Trophoblast cell (in vitro differentiated cells and primary cell): ENCODE measurements around the gene DDX3X. TPM values are rescaled to one million over a fixed set of nuclear protein-coding genes. Genes with fewer than 3 reads are reported as not detected.
"Not testable (repeated sequence)": the region's sequence is repeated elsewhere in the genome, so short reads cannot be mapped to it uniquely, and the experiment has no call there.

ENCODE experiments used
- DNase-seq, 2 donors: peaks; one replicate each; pipeline ENCODE4 v3.0.0-alpha.2; 2016
- H2AFZ ChIP-seq: 2 replicates; pipeline ENCODE4 v1.6.1; 2013; ENCODE audit warnings: low read length, moderate library complexity, mild to moderate bottlenecking; ENCODE audit not compliant: insufficient read depth, poor library complexity
- H2AK5ac ChIP-seq: 2 replicates; pipeline ENCODE4 v1.6.1; 2013; ENCODE audit warnings: mild to moderate bottlenecking, low read length
- H2BK120ac ChIP-seq: 2 replicates; pipeline ENCODE4 v1.6.1; 2013; ENCODE audit warnings: low read length, mild to moderate bottlenecking, moderate library complexity; ENCODE audit not compliant: insufficient read depth, poor library complexity
- H2BK12ac ChIP-seq: 2 replicates; pipeline ENCODE4 v1.6.1; 2013; ENCODE audit warnings: mild to moderate bottlenecking, low read length, moderate library complexity
- H2BK5ac ChIP-seq: 2 replicates; pipeline ENCODE4 v1.6.1; 2013; ENCODE audit warnings: low read length, low read depth, moderate library complexity, mild to moderate bottlenecking; ENCODE audit not compliant: poor library complexity
- H3K14ac ChIP-seq: 2 replicates; pipeline ENCODE4 v1.6.1; 2013; ENCODE audit warnings: mild to moderate bottlenecking, low read length
- H3K18ac ChIP-seq: 2 replicates; pipeline ENCODE4 v1.6.1; 2013; ENCODE audit warnings: mild to moderate bottlenecking, low read length
- H3K23ac ChIP-seq: 2 replicates; pipeline ENCODE4 v1.6.1; 2013; ENCODE audit warnings: low read length
- H3K27ac ChIP-seq: 2 replicates; pipeline ENCODE4 v1.5.1; 2013; ENCODE audit warnings: low read depth, mild to moderate bottlenecking, inconsistent platforms, low read length, moderate library complexity
- H3K27me3 ChIP-seq: 2 replicates; pipeline ENCODE4 v1.6.1; 2013; ENCODE audit warnings: inconsistent platforms, mild to moderate bottlenecking, low read length, moderate library complexity; ENCODE audit not compliant: insufficient read depth
- H3K36me3 ChIP-seq, 2 experiments: 1 replicate in 1 of 2; 2 replicates in 1 of 2; pipeline ENCODE4 v1.6.1; 2013; ENCODE audit warnings: low read length in 2 of 2, mild to moderate bottlenecking in 2 of 2, moderate library complexity in 1 of 2; ENCODE audit not compliant: insufficient read depth in 2 of 2, control insufficient read depth in 1 of 2
- H3K4ac ChIP-seq: 2 replicates; pipeline ENCODE4 v1.6.1; 2013; ENCODE audit warnings: low read depth, mild to moderate bottlenecking, low read length, moderate library complexity
- H3K4me1 ChIP-seq, 2 experiments: 1 replicate in 1 of 2; 2 replicates in 1 of 2; pipeline ENCODE4 v1.6.1; 2013; ENCODE audit warnings: low read length in 2 of 2, mild to moderate bottlenecking in 2 of 2, moderate library complexity in 1 of 2; ENCODE audit not compliant: insufficient read depth in 2 of 2, control insufficient read depth in 1 of 2
- H3K4me2 ChIP-seq: 2 replicates; pipeline ENCODE4 v1.6.1; 2013; ENCODE audit warnings: inconsistent platforms, mild to moderate bottlenecking, low read length, moderate library complexity
- H3K4me3 ChIP-seq: 2 replicates; pipeline ENCODE4 v1.5.1; 2013; ENCODE audit warnings: mild to moderate bottlenecking, low read depth, low read length, inconsistent platforms
- H3K79me1 ChIP-seq: one replicate; pipeline ENCODE4 v1.6.1; 2013; ENCODE audit warnings: low read length
- H3K79me2 ChIP-seq: 2 replicates; pipeline ENCODE4 v1.6.1; 2013; ENCODE audit warnings: low read length, mild to moderate bottlenecking; ENCODE audit not compliant: control insufficient read depth, insufficient read depth, poor library complexity
- H3K9ac ChIP-seq: 2 replicates; pipeline ENCODE4 v1.6.1; 2013; ENCODE audit warnings: mild to moderate bottlenecking, low read length
- H3K9me3 ChIP-seq: 2 replicates; pipeline ENCODE4 v1.6.1; 2013; ENCODE audit warnings: low read depth, mild to moderate bottlenecking, control low read depth, inconsistent platforms, low read length; ENCODE audit not compliant: insufficient read depth
- H4K12ac ChIP-seq: 2 replicates; pipeline ENCODE4 v1.6.1; 2013; ENCODE audit warnings: low read depth, mild to moderate bottlenecking, low read length, moderate library complexity
- H4K8ac ChIP-seq: 2 replicates; pipeline ENCODE4 v1.6.1; 2013; ENCODE audit warnings: low read depth, mild to moderate bottlenecking, low read length, moderate library complexity
- H4K91ac ChIP-seq: one replicate; pipeline ENCODE4 v1.6.1; 2013; ENCODE audit warnings: low read depth, mild to moderate bottlenecking, low read length, moderate library complexity
- WGBS: extraction: QIAGEN DNeasy Blood & Tissue Kit; methylation state at CpG from one replicate; pipeline ENCODE4 v1.1.7; 2013; ENCODE audit warnings: missing lambda C conversion rate; ENCODE audit not compliant: insufficient read length, insufficient coverage; ENCODE audit errors: extremely low coverage; 5-methylcytosine and 5-hydroxymethylcytosine counted together
- polyA plus RNA-seq: library from polyadenylated mRNA; stranded (reverse); fragments of 200-250 nt; gene quantifications from 2 replicates; pipeline ENCODE4 v1.2.3, GENCODE V29; 2013

The DDX3X gene
- polyA plus RNA-seq: 173 and 177 TPM in 2 replicates

GRCh38 chrX:41333744-41334362 is at the start of gene DDX3X:
Gene DDX3X (plus strand): TSS chrX:41334162. CDS start chrX:41334253, 91 bp downstream.
- peaks cover 5 to 7% of the 10 kb centered on the region in 2 experiments for H3K4me1 ChIP-seq
- no peaks in the 10 kb centered on the region for H3K27me3 ChIP-seq
- no peak within 1 kb of the TSS for H3K23ac ChIP-seq
- peak within 1 kb of the TSS; percentile 97 for H4K91ac ChIP-seq
- no peak within 1 kb of the TSS for H2BK12ac ChIP-seq
- H3K79me2 ChIP-seq: peaks cover 21% of the 10 kb centered on the region
- no peaks in the 10 kb centered on the region for H3K36me3 ChIP-seq
- peak within 1 kb of the TSS; percentile 97 for H4K12ac ChIP-seq
- peak within 1 kb of the TSS; percentile 100 for H3K18ac ChIP-seq
- H3K27ac ChIP-seq: peak within 1 kb of the TSS; percentile 98
- peak within 1 kb of the TSS; percentile 100 for H2AK5ac ChIP-seq
- peak within 1 kb of the TSS; percentile 100 for H3K4ac ChIP-seq
- peak within 1 kb of the TSS; percentile 100 for H3K9ac ChIP-seq
- H2BK120ac ChIP-seq: peak within 1 kb of the TSS; percentile 99
- H3K4me3 ChIP-seq: peak within 1 kb of the TSS; percentile 98
- H4K8ac ChIP-seq: peak within 1 kb of the TSS; percentile 99
- no peaks in the 10 kb centered on the region for H3K9me3 ChIP-seq
- H2BK5ac ChIP-seq: peak within 1 kb of the TSS; percentile 100
- H3K79me1 ChIP-seq: peaks cover 18% of the 10 kb centered on the region
- no CpG with 5 or more reads among the region's 47 CpGs for WGBS
- H3K14ac ChIP-seq: peak within 1 kb of the TSS; percentile 99
- H2AFZ ChIP-seq: peak within 1 kb of the TSS; percentile 81
- DNase-seq: peak; percentile 78 to 96
- H3K4me2 ChIP-seq: peak within 1 kb of the TSS; percentile 82

- not testable (repeated sequence) for H3K4me1 ChIP-seq, H2AFZ ChIP-seq, H2BK12ac ChIP-seq, H3K27ac ChIP-seq, H3K4me2 ChIP-seq, DNase-seq, H3K23ac ChIP-seq, H2AK5ac ChIP-seq, H3K9ac ChIP-seq, H2BK5ac ChIP-seq, H4K91ac ChIP-seq, H2BK120ac ChIP-seq, H3K4me3 ChIP-seq, H3K79me2 ChIP-seq, H3K9me3 ChIP-seq, H3K14ac ChIP-seq, H3K36me3 ChIP-seq, H3K79me1 ChIP-seq, H4K8ac ChIP-seq, H3K27me3 ChIP-seq, H3K4ac ChIP-seq, H3K18ac ChIP-seq, H4K12ac ChIP-seq
- no CpG with 5 or more reads among the region's 21 CpGs for WGBS
Observed at GRCh38 chrX:41285928-41286327, 48.0 kb upstream of the DDX3X start.

- Histone ChIP-seq H2BK120ac (no peak overlapping the region), H3K18ac (no peak overlapping the region), H3K27ac (no peak overlapping the region), H2BK12ac (no peak overlapping the region), H3K9me3 (no peaks in the 10 kb centered on the region), H2AFZ (no peak overlapping the region), H3K79me2 (no peaks in the 10 kb centered on the region), H3K4ac (no peak overlapping the region), H4K91ac (no peak overlapping the region), H3K4me2 (no peak overlapping the region), H3K27me3 (no peaks in the 10 kb centered on the region), H4K12ac (no peak overlapping the region), H2BK5ac (no peak overlapping the region), H4K8ac (no peak overlapping the region), H3K4me1 (no peaks in the 10 kb centered on the region), H3K36me3 (no peaks in the 10 kb centered on the region), H3K79me1 (no peaks in the 10 kb centered on the region), H2AK5ac (no peak overlapping the region), H3K9ac (no peak overlapping the region), H3K23ac (no peak overlapping the region), H3K4me3 (no peak overlapping the region), H3K14ac (no peak overlapping the region)
- DNase-seq: no peak
- WGBS: no CpG with 5 or more reads among the region's 6 CpGs
Observed at GRCh38 chrX:41288641-41289040, 45.3 kb upstream of the DDX3X start.

- H2BK120ac ChIP-seq: no peak overlapping the region
- H4K91ac ChIP-seq: no peak overlapping the region
- H3K79me2 ChIP-seq: no peaks in the 10 kb centered on the region
- no peaks in the 10 kb centered on the region for H3K9me3 ChIP-seq
- no peak overlapping the region for H2AK5ac ChIP-seq
- no peak overlapping the region for H3K18ac ChIP-seq
- WGBS: no CpG with 5 or more reads among the region's 3 CpGs
- H3K27me3 ChIP-seq: no peaks in the 10 kb centered on the region
- H3K27ac ChIP-seq: no peak overlapping the region
- H3K14ac ChIP-seq: no peak overlapping the region
- no peaks in the 10 kb centered on the region for H3K4me1 ChIP-seq
- H3K9ac ChIP-seq: no peak overlapping the region
- no peak overlapping the region for H3K23ac ChIP-seq
- no peak overlapping the region for H2BK5ac ChIP-seq
- no peak overlapping the region for H4K12ac ChIP-seq
- no peak overlapping the region for H2AFZ ChIP-seq
- no peak overlapping the region for H3K4me3 ChIP-seq
- H3K4ac ChIP-seq: no peak overlapping the region
- H2BK12ac ChIP-seq: no peak overlapping the region
- no peak overlapping the region for H3K4me2 ChIP-seq
- H3K36me3 ChIP-seq: no peaks in the 10 kb centered on the region
- H4K8ac ChIP-seq: no peak overlapping the region
- no peaks in the 10 kb centered on the region for H3K79me1 ChIP-seq
- no peak for DNase-seq
Observed at GRCh38 chrX:41289095-41289494, 44.9 kb upstream of the DDX3X start.
